ENCODE results near the gene AK2. TPM values are rescaled to one million over a fixed set of nuclear protein-coding genes. Genes with fewer than 3 reads are reported as not detected.
"Not testable (repeated sequence)": the region's sequence is repeated elsewhere in the genome, so short reads cannot be mapped to it uniquely, and the experiment has no call there.

AK2 gene
- total and polyA plus RNA-seq, 5 experiments from 2014 or later, result 89.2 to 128 (median 119) TPM

- DNase-seq (peak in 1 of 10 donors; percentile 13), ATAC-seq (no peak)
- Mint-ChIP-seq H3K4me1 (peaks cover 0 to 45% (median 5%) of the 10 kb centered on the region in 4 donors), H3K9me3 (no peaks in the 10 kb centered on the region), H3K4me3 (peak overlapping the region in 1 of 10 donors; percentile 41), H3K36me3 (no peaks in the 10 kb centered on the region), H3K27ac (peak overlapping the region in 2 of 10 donors; percentile 72 to 76), H3K27me3 (no peaks in the 10 kb centered on the region)
- POLR2A ChIA-PET, result no interaction called here
These were observed 47.3 kb downstream of the AK2 start for GRCh38 chr1:32989160-32990050.

- H3K4me1 Mint-ChIP-seq, result peaks cover 0 to 53% (median 5%) of the 10 kb centered on the region in 4 donors
- DNase-seq (no peak), ATAC-seq (no peak)
- no peaks in the 10 kb centered on the region for H3K36me3 Mint-ChIP-seq
- H3K27me3 Mint-ChIP-seq, result no peaks in the 10 kb centered on the region
- POLR2A ChIA-PET, result no interaction called here
- H3K27ac Mint-ChIP-seq, result peak overlapping the region in 2 of 10 donors; percentile 72 to 76
- H3K9me3 Mint-ChIP-seq, result no peaks in the 10 kb centered on the region
- peak overlapping the region in 1 of 10 donors; percentile 41 for H3K4me3 Mint-ChIP-seq
These were observed 48.0 kb downstream of the AK2 start for GRCh38 chr1:32988665-32989064.

- peaks cover 5 to 60% (median 21%) of the 10 kb centered on the region in 4 donors for H3K4me1 Mint-ChIP-seq
- H3K27me3 Mint-ChIP-seq, result no peaks in the 10 kb centered on the region
- no peak overlapping the region for H3K4me3 Mint-ChIP-seq
- POLR2A ChIA-PET, result interaction anchor here (1.8 kb wide), 1 partner anchor 21 kb away, joined by 9 read pairs; the partner anchor contains the start of gene RNF19B
- H3K27ac Mint-ChIP-seq, result peak overlapping the region in 1 of 10 donors; percentile 53
- DNase-seq, result no peak
- no peaks in the 10 kb centered on the region for H3K9me3 Mint-ChIP-seq
- H3K36me3 Mint-ChIP-seq, result no peaks in the 10 kb centered on the region
- ATAC-seq, result no peak
These were observed 51.5 kb downstream of the AK2 start for GRCh38 chr1:32985226-32985625.

- ATAC-seq (no peak), DNase-seq (peak in 1 of 10 donors; percentile 24)
- no peaks in the 10 kb centered on the region for H3K9me3 Mint-ChIP-seq
- H3K36me3 Mint-ChIP-seq, result no peaks in the 10 kb centered on the region
- H3K4me1 Mint-ChIP-seq, result peaks cover 5 to 62% (median 21%) of the 10 kb centered on the region in 4 donors
- POLR2A ChIA-PET, result no interaction called here
- no peaks in the 10 kb centered on the region for H3K27me3 Mint-ChIP-seq
- peak overlapping the region in 4 of 10 donors; percentile 53 to 71 (median 58) for H3K27ac Mint-ChIP-seq
- H3K4me3 Mint-ChIP-seq, result no peak overlapping the region
These were observed 52.1 kb downstream of the AK2 start for GRCh38 chr1:32984455-32985171.

GRCh38 chr1:32984090-32984454 is 52.6 kb downstream of the AK2 start:
- no peaks in the 10 kb centered on the region for H3K36me3 Mint-ChIP-seq
- POLR2A ChIA-PET, result no interaction called here
- no peaks in the 10 kb centered on the region for H3K9me3 Mint-ChIP-seq
- ATAC-seq (no peak), DNase-seq (peak in 1 of 10 donors; percentile 1)
- no peak overlapping the region for H3K4me3 Mint-ChIP-seq
- H3K27me3 Mint-ChIP-seq, result no peaks in the 10 kb centered on the region
- H3K27ac Mint-ChIP-seq, result peak overlapping the region in 2 of 10 donors; percentile 53 to 71
- H3K4me1 Mint-ChIP-seq, result peaks cover 5 to 59% (median 21%) of the 10 kb centered on the region in 4 donors

GRCh38 chr1:32983020-32983419 is 53.7 kb downstream of the AK2 start:
- DNase-seq (no peak), ATAC-seq (no peak)
- Mint-ChIP-seq H3K27ac (peak overlapping the region in 3 of 10 donors; percentile 34 to 97 (median 92)), H3K4me3 (no peak overlapping the region), H3K4me1 (peaks cover 5 to 54% (median 21%) of the 10 kb centered on the region in 4 donors), H3K27me3 (no peaks in the 10 kb centered on the region), H3K9me3 (no peaks in the 10 kb centered on the region), H3K36me3 (no peaks in the 10 kb centered on the region)
- POLR2A ChIA-PET, result no interaction called here

- Mint-ChIP-seq H3K36me3 (no peaks in the 10 kb centered on the region), H3K27me3 (no peaks in the 10 kb centered on the region), H3K4me1 (peaks cover 5 to 51% (median 21%) of the 10 kb centered on the region in 4 donors), H3K27ac (peak overlapping the region; percentile 90 to 99 (median 96)), H3K4me3 (peak overlapping the region; percentile 67 to 87 (median 80)), H3K9me3 (no peaks in the 10 kb centered on the region)
- ATAC-seq (peak; percentile 100), DNase-seq (peak in 9 of 10 donors; percentile 27 to 71 (median 53))
- POLR2A ChIA-PET, result interaction anchor here (0.5 to 2.3 kb wide), 7 partner anchors 9 to 229 kb away, joined by 3 to 60 read pairs (median 3); partner anchors contain the start of genes AZIN2 and RNF19B
These were observed 55.4 kb downstream of the AK2 start for GRCh38 chr1:32981003-32981901.

- H3K9me3 Mint-ChIP-seq, result no peaks in the 10 kb centered on the region
- peak overlapping the region in 7 of 10 donors; percentile 53 to 99 (median 90) for H3K27ac Mint-ChIP-seq
- ATAC-seq (no peak), DNase-seq (no peak)
- H3K36me3 Mint-ChIP-seq, result no peaks in the 10 kb centered on the region
- H3K4me1 Mint-ChIP-seq, result peaks cover 5 to 50% (median 21%) of the 10 kb centered on the region in 4 donors
- POLR2A ChIA-PET, result interaction anchor here (1.2 to 2.3 kb wide), 5 partner anchors 8 to 101 kb away, joined by 3 to 60 read pairs (median 3); partner anchors contain the start of genes AZIN2 and RNF19B
- H3K4me3 Mint-ChIP-seq, result peak overlapping the region in 3 of 10 donors; percentile 7 to 69 (median 9)
- no peaks in the 10 kb centered on the region for H3K27me3 Mint-ChIP-seq
These were observed 56.6 kb downstream of the AK2 start for GRCh38 chr1:32980080-32980479.

- Mint-ChIP-seq H3K4me3 (peak overlapping the region in 1 of 10 donors; percentile 24), H3K4me1 (peaks cover 5 to 42% (median 21%) of the 10 kb centered on the region in 4 donors), H3K9me3 (no peaks in the 10 kb centered on the region), H3K27ac (peak overlapping the region in 2 of 10 donors; percentile 19 to 50), H3K27me3 (no peaks in the 10 kb centered on the region), H3K36me3 (no peaks in the 10 kb centered on the region)
- POLR2A ChIA-PET, result interaction anchor here (2.3 kb wide), 1 partner anchor 15 kb away, joined by 10 read pairs; the partner anchor contains the start of gene RNF19B
- ATAC-seq, result no peak
- DNase-seq, result no peak
These were observed 57.8 kb downstream of the AK2 start for GRCh38 chr1:32978854-32979253.

GRCh38 chr1:32977546-32978087 is 59.1 kb downstream of the AK2 start:
- DNase-seq (no peak), ATAC-seq (no peak)
- Mint-ChIP-seq H3K27me3 (peaks cover 0 to 4% (median under 1%) of the 10 kb centered on the region in 5 donors), H3K9me3 (no peaks in the 10 kb centered on the region), H3K4me3 (no peak overlapping the region), H3K27ac (peak overlapping the region in 3 of 10 donors; percentile 41 to 78 (median 48)), H3K4me1 (peaks cover 5 to 33% (median 19%) of the 10 kb centered on the region in 4 donors), H3K36me3 (no peaks in the 10 kb centered on the region)
- POLR2A ChIA-PET, result interaction anchor here (2.3 kb wide), 1 partner anchor 13 kb away, joined by 10 read pairs; the partner anchor contains the start of gene RNF19B

- Mint-ChIP-seq H3K4me1 (peaks cover 6 to 16% (median 9%) of the 10 kb centered on the region in 4 donors), H3K27me3 (peaks cover 14 to 25% (median 21%) of the 10 kb centered on the region in 5 donors), H3K4me3 (peak overlapping the region in 1 of 10 donors; percentile 22)
- POLR2A ChIA-PET, H3K9me3 Mint-ChIP-seq, ATAC-seq, H3K36me3 Mint-ChIP-seq, DNase-seq, H3K27ac Mint-ChIP-seq: not testable (repeated sequence)
These were observed 61.6 kb downstream of the AK2 start for GRCh38 chr1:32975055-32975454.

All from naive thymus-derived CD8-positive, alpha-beta T cell (primary cell).